Activated CD4-positive, alpha-beta T cell treated with anti-CD3 and anti-CD28 coated beads, Interleukin-2, amount 50 U/mL, for 4 hours (primary cell): ENCODE measurements around the gene AQP12A.

Experiments
- DNase-seq, 2 experiments: peaks; one replicate each; pipeline ENCODE4 v3.0.0-alpha.2; 2020

Gene AQP12A

DNA sequence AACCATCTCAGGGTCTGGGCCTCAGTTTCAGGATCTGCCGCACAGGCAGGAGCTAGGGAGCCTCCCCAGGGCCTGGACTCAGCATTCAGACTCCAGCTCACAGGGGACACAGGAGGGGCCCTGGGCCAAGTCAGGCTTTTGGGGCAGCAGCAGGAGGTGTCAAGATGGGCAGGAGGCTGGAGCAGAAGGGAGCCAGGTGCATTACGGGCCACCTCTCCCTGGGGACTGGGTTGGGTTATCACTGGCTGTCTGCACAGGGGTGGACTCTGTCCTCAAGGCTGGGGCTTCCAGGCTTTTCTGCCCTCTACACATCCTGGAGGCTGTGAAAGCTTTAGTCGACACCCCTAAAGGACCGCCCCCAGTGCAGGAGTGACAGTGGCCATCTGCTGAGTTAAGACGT, 20.0 kb downstream of the AQP12A start:
- DNase-seq = no peak

DNA sequence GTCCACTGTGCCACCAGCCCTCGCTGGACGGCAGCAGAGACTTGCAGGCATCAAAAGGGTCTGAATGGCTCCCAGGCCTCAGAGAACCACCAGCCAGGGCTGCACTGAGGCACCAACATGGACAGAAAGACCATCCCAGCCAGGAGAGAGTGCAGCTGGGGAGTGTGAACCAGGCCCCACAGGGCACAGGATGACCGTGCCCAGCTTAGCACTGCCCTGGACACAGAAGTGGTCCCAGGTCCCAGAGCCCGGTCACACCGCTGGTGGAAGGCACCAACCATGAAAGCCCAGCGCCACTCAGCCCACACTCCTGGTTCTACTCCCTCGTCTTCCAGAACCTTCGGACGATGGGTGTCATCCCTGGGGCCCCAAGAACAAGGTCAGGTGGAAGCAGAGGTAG, 20.5 kb downstream of the AQP12A start:
- no peak for DNase-seq

DNA sequence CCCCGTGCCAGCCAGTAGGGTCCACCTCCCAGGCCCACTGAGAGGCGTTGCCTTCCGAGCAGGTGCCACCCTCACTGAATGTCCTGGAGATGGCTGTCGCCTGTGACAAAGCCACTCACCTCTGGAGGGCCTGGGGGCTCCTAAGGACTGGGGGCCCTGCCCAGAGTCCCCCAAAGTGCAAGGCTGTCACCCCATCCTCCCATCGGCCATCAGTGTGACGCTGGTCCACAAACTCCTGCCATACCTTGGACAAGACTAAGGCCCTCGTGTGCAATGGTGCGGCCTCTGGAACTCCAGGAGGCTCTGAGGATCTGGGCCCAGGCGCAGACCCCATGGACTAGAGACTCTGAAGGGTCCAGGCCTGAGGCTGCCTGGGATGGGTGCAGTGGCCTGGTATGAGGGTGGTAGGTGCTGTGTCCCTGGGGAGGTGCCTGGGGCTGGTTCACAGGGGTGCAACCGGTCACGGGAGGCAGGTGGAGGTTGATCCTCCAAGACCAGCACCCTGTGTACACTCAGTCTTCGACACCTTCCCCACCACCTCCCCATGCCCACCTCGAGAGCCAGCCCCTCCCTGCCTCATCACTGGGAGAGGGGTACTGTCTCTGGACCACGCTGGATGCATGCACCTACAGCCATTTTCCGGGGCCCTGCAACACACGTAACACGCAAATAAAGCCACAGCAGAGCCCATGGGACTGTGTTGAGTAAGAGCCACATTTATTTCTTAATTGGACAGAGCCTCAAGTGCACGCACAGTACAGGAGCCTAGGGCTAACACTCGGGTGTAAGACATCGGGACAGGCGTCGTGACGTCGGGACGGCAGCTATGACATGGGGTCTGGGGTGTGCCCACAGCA, 21.6 kb downstream of the AQP12A start:
- no peak for DNase-seq

DNA sequence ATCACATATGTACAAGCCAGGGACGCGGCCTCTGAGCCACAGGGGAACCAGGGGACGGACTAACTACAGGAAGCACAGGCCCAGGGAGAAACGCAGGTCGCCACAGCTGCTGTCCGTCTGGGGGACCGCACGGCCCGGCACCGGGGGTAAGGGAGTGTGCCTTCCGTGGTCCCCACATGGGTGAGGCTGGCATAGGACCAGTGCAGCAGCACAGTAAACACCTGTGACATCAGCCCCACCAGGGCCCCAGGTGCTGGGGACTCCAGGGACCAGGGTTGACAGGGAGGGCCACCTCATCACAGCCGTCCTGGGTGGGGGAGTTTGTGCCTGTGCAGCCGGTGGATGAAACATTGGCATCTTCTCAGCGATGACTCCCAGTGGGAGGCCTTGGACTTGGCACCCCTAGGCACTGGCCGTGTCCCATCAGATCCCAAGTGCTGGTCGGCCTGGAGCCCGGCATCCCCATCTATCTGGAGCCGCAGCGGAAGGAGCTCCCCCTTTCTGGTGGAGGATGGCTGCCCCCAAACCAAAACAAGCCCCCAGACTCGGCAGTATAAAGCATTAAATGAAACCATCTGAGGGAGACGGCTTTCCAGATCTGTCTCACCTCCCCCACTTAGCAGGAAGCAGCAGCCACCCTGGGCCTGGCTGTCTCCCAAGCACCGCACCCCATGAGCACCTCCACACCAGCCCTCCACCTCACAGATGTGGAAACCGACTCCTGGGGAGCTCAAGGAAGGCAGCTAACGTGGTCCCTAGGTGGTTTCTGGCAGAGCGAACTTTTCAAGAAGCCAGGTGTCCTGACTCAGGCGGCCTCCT, 22.5 kb downstream of the AQP12A start:
- no peak for DNase-seq

DNA sequence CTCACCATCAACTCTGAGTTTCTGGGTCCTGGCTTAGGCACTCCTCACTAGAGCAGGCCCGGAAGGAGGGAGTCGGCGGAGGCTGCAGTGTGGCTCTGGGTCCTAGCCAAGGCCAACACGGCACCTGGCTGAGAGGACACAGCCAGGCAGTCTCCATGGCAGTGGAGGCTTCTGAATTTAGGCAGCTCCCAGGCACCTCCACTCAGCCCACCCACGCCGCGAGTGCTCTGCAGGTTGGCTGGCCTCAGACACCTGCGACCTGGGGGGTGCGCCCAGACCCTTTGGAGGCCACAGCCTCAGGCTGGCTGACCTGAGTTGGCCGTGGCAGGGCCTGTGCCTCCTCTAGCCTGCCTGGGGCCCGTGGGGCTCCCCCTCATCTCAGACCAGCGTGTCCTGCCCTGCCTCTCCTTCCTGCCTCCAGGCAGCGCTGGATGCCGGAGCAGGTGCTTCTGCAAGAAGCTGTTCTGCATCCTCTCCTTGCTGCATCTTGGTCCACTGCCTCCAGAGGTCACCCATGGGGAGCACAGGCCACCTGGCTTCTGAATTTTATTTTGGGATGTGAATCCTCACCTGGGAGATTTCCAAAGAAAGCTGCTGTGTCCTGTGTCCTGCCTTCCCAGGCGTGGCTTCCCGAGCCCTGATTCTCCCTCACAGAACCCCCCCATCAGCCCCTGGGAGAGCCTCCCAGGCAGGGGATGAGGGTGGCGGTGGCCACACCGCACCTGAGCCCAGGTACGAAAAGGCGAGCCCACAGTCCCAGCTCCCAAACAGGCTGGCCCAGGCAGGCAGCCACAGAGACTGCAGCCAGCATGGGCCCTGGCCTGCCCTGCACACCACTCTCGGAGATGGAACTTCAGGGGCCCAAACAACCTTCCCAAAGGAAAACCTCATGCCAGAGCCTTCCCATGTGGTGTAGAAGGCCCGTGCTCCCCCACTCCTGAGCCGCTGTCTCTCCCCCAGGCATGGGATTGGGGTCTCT, 23.4 kb downstream of the AQP12A start:
- DNase-seq = no peak

DNA sequence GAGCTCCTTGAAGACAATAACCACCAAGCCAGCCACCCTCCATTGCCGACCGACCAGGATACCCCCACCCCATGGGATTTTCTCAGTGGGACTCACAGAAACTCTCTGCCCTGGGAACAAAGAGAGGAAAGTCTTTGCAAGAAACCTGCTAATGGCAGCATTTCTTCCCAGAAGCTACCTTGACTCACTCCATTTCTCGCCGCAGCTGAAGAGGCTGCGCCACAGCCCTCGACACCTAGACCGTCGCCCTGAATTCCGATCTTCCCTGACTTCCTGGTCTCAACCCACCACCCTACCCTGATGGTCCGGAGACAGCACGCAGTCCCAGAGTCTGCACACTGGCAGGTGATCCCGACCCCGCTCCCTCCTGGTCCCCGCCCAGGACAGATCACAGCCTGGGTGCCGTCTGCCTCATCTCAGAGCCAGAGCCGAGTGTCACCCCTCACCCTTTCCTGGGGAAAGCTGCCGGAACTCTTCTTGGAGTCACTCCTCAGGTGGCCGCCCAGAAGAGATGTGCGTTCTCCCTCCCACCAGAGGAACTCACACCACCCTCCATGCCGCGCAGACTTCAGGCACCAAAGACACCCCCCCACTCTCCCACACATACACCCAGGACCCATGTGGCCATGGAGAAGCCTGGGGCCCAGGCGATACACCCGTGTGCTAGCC, 24.6 kb downstream of the AQP12A start:
- DNase-seq = no peak

DNA sequence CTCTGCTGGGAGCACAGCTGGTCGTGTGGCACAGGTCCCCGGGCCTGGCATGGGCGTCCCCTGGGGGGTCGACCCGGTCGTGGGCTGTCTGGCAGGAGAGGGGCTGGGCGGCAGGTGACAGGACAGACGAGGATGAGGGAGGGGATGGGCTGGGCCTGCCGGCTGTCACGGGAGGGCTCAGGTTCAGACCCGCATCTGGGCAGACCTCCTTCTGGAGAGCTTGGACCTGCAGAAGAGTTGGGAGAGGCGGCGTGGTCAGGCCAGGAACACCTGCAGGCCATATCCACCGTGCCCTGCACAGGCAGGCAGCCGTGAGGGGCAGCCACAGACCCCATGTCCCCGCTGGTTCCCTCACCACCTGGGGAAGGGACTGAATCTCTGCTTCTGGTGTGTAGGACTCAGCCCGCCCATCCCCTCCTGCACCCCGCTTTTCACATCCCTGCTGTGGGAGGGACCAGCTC, 25.5 kb downstream of the AQP12A start:
- no peak for DNase-seq

DNA sequence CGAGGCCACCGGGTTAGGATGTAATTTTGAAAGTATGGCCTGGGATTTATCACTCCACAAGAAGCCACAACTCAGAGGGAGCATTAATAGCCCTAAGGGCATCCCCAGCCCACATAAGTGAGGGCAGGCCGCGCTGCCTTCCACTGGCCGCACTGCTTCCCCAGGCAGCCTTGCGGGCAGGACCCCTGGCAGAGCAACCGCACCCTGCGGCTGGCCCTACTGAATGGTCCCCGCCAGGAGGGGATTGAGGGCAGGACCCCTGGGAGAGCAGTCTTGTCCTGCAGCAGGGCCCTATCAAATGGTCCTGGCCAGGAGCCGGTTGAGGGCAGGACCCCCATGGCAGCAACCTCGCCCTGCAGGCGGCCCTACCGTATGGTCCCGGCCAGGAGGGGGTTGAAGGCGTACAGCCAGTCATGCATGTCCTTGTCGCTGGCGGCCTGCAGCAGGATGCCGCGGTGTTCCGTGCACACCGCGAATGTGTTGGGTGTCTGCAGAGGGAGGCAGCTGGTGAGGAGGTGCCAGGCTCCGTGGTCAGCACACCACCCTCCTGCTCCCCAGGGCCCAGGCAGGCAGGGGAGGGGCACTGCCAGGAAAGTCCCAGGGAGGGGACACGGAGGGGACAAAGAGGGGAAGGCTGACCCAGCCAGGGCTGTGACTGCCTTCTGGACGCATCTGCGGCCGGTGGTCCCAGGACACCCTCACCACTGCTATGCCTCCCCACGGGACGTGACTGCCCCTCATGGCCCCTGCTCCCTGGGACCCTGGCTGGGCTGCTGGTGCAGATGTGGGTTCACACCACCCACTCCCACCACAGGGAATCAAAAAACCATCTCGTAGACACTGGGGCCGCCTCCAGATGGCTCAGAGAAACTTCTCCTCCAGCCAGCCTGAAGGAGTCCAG, 26.3 kb downstream of the AQP12A start:
- DNase-seq = no peak

DNA sequence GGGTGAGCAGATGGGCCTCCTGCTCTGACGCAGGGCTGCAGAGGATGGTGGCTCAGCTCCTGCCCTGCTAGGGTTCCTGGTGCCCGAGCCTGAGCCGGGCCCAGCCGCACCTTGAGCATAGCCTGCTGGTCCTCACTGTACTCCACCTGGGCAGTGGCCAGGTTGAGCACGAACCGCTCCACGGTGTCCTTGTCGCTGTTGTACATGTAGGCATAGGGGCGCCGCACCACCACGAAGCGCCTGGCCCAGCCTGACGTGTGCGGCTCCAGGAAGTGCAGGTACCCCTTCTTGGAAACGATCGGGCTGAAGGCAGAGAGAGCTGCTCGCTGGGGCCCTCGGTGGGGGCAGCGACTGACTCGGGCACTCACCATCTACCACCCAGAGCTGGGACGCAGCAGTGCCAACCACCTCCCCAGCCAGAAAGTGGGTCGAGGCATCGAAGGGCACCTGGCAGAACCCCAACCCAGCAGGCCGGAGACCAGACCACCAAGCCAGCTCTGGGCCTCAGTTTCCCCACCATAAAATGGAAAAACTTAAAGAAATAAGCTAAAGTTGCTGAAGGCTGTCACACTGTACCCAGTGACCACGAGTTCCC, 27.3 kb downstream of the AQP12A start:
- DNase-seq = no peak

DNA sequence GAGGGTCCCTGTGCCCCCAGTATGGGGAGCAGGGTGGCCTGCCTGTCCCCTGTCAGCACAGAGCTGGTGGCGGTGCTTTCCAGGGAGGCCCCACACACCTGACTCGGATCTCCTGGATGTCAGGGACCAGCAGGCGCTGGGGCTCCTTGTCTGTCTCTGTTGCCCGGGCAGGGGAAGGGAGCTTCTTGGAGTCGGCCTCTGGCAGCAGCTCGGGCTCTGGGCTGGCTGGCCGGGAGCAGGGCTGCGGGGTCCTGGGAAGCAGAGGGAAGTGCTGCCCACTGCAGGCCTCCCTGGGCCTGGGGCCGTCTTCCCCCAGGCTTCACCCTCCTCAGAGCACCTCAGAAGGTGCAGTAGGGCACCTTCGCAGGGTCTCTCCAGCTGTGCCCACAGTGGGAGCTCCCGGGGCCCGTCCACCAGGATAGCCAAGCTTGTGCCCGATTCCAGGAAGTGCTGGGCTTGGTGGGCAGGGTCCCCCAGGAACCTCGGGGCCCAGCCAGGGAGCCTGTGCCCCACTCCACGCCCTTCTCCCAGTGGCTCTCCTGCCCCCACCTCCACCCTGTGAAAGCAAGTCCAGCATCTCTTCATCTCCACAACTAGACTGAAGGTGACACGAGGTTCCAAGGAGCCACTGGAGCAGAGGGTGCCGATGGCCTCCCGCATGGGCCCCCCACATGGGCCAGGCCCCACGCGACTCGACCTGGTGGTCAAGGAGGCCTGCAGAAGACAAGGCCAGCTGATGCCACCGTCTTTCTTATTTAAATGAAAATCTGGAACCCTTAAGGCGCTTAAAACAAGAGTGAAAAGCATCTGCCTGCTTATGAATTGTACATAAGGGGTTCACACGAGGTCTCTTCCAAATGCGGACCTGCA, 28.2 kb downstream of the AQP12A start:
- DNase-seq = no peak

DNA sequence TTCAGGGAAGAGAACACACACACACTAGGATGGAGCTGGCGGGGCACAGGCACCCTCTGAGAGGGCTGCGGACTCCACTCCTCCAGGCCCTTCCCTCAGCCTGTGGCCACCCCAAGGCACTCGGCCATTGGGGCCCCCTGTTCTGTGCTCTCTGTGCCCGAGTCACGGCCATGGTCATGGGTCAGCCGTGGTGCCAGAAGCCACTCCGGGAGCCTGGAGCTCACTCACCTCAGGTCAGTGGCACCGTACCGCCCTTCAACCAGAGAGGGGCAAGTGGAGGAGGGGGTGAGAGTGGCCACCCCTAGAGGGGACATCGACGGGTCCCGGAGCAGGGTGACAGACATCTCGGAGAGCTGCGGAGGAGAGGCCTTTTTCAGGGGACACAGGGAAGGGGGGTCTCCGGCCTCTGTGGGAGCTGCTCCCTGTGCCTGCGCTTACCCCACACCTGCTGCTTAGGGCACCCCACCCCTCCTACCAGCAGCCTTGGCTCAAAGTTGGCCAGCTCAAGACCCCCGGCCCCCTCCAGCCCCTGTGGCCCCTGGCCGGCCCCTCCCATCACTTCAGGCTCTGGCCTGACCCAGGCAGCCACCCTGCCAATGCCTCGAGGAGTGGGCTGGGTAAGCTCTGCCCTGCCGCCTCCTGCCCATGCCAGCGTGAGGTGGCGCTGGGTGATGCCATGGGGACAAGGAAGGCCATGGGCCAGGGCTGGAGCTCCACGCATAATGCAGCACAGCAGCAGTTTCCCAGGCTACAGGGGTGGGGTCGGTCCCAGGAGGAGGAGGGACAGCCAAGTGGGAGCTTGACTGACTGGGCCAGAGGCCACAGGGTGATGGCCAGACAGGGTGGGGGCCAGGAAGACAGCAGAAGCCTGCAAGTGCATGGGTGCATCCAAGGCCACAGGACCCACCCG, 29.3 kb downstream of the AQP12A start:
- no peak for DNase-seq

DNA sequence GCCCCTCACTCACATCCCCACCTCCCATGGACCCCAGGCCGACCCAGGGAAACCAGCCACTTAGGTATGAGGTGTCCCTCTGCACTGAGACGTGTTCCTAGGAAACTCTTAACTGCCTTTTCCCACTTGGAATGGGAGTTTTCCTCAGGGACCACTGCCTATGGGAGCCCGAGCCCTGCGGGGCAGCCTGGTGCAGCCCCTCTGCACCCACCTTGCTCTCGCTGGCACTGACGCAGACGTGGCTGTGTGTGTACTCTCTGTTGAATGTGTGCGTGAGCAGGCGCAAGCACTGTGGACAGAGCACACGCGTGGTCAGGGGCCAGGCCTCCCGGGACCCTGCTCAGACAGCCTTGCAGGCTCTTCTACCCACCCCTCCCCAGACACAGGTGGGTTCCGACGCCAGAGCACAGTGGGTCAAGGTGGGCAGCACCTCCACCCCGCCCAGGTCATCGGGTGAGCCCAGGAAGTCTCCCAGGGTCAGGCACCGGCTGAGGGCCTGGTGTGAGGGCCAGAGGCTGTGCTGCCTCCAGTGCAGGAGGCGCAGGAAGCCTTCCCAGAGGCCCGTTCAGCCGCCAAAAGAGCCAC, 30.0 kb downstream of the AQP12A start:
- DNase-seq = no peak

DNA sequence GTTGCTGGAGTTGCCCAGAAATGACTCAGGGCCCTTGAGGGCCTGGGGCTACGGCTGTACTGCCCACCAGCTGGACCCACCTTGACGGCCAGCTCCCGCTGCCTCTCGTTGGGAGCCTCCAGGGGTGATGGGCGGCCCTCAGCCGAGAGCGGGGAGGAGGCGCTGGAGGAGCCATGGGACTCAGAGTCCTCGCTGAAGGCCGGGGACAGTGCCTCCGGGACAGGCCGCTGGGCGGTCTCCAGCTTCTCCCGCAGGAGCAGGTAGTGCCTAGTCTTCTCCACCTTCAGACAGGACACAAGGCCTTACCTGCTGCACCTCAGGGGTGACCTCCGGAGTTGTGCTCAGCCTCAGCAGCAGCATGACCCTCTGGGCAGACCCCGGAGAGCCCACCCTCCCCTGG, 30.7 kb downstream of the AQP12A start:
- DNase-seq = no peak

DNA sequence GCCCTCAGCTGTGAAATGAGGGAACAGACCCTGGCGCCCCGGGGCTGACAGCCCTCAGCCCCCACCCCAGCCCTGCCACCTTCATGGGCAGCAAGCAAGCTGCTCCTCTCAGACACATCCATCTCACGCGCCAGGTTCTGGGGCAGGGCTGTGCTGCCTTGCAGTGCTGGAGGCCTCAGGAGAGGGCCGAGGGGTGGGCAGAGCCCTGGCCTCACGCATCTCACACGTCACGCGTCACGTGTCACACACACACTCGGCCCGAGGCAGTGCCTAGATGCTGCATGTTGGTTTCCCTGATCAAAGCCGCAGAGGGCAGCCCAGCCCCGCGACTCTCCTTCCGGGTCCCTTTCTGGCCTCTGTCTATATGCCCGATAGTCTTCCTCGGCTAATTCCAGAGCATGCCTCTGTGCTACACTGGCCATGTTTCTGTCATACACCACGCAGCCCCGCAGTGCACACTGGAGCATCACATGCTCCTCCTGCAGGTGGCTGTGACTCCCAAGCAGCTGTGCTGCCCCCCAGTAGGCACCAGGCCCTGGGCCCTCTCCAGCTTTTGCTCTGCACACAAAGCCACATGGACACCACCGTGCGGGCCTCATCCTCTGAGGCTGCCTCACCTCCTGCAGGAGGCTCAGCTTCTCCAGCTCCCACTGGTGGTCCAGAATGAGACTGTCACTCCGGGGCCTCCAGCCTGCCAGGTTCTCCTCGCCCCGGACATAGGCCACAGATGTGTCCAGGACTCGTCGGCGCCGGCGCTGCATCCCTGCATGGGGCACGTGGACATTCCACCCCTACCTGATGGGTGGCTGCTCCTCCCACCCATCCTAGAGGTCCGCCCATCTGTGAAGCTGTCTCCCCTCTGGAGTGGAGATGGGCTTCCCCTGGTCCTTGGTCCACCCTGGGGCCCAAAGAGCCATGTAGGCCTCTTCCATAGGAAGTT, 31.4 kb downstream of the AQP12A start:
- no peak for DNase-seq

DNA sequence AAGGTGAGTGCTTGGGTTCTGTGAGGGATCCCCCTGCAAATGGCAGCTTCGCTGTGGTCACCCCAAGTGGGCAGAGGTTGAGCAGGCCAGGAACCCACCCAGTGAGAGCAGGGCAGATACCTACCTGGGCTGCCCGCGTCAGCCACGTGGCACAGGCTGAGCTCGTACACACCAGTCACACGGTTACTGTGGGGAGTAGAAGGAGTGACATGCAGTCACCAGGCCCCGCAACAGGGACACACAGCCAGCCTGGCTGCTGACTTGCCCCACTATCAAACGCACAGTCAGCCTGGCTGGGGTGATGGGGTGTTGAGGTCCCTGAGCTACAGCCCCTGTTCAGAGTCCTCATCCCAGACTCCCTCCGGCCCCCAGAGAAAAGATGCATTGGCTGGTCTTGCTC, 32.2 kb downstream of the AQP12A start:
- DNase-seq = no peak

DNA sequence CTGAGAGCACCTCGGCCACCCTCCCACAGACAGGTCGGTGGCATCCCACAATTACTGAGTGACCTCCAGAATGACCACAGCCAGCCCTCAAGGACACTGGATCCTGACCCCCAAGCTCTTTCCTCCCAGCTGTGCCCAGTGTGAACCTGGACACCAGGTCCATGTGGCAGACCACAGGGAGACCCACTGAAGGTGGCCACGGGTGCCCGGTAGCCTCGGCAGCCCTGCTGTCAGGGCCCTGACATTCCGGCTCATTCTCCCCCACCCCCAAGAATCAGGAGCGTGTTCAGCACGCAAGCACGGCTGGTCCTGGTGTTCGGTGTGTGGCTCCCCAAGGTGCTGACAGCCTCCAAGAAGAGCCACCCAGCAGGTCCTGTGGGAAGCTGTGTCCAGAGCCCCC, 32.8 kb downstream of the AQP12A start:
- DNase-seq = no peak

DNA sequence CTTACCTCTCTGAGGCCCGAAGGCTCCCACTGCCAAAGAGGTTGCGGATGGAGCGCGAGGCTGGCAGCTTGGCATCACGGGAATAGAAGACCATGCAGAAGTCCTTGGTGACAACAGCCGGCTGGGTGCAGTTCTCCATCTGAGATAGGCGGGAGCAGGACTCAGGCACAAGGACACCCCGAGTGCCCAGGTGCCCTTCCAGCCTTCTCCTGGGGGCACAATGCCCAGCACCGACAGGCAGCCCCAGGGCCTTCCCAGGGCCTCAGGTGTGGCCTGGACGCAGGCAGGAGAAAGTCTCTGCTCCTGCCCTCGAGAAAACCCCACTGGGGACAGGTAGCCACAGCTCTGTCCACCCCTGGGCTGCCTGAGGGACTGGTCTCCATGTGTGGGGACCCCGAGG, 33.6 kb downstream of the AQP12A start:
- DNase-seq = no peak
